AG09309 (cell line): Measurements from ENCODE around the gene LRRC8E.
A peak's percentile ranks its signal among the peaks of the same experiment; 100 is the strongest.

Experiments used
- DNase-seq: peaks from one replicate; pipeline ENCODE4 v3.0.0-alpha.2; 2010; ENCODE audit warnings: low read depth
- H3K4me3 ChIP-seq: 2 replicates; pipeline ENCODE4 v1.5.1; 2011; ENCODE audit warnings: mild to moderate bottlenecking, low read depth, low read length, moderate library complexity; ENCODE audit not compliant: control insufficient read depth
- CTCF ChIP-seq: IDR thresholded peaks from 2 replicates; pipeline ENCODE4 v1.5.1; 2011; ENCODE audit warnings: mild to moderate bottlenecking, low read depth, low read length, inconsistent platforms; ENCODE audit not compliant: insufficient read depth, control insufficient read depth; ENCODE audit errors: missing control alignments

Gene LRRC8E

DNA sequence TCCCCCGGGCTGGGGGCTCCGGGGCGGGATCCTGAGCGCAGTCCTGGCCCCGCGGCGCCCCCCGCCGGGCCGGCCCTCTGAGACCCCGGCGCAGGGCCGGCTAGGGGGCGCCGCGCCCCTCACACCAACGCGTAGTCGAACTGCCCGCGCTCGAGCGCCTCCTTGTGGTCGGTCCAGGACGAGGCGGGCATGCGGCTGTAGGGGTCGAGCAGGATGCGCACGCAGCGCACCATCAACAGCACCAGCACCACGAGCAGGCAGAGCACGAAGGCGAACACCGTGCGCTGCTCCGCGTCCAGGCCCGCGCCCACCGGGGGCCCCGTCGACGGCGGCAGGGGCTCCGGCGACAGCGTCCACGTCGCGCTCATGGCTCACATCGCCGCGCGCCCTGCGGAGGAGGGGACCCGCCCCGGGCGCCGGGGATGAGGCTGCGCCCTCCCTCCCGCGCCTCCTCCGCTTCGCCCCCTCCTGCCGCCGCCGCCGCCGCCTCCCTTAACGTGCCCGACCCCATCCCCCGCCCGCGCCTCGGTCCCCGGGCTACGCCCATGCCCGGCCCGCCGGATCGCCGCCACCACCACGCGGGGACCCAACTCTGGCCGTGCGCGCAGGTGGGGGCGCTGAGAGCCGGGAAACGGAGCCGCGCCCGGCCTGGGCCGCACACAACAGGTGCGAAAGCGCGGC lies 37.0 kb downstream of the LRRC8E start:
- H3K4me3 ChIP-seq = peak overlapping the region; percentile 11
- TF ChIP-seq CTCF = peak; percentile 74
- DNase-seq = no peak

DNA sequence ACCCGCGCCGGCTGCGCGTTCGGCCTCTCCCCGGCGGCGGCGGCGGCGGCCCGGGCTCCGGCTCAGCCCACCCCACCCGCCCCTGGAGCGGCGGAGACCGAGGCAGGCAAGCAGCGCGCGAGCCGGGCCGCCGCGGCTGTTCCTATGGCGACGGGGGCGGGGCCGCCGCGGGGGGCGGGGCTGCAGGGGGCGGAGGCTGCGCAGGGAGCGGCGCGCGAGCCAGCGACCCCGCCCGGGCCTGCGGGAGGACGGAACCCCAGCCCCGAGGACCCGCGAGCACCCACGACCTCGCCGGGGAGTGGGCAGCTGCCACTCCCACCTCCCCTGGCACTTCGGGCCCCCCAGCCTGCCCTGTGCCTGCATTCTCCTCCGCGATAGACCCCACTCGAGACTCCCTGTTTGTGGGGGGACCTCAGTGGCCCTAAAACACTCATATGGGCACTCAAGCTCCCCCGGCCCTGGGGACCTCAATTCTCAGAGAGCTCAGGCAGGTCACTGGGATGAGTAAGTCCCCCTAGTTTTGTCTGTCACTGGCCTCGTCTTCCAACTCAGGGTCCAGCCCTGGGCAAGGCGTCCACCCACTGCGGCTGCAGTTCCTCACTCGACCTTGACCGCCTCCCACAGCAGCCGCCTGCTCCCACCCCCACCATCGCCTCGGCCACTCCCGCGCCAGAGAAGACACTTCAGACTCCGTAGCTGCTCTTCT lies 37.9 kb downstream of the LRRC8E start, which contains the start of gene CTXN1:
TSS of gene CTXN1 (minus strand) at position 115 of the 706 bp plus-strand sequence. CDS start 597 bp downstream, outside the sequence.
- TF ChIP-seq CTCF = no peak
- DNase-seq = no peak
- peak within 1 kb of the TSS; percentile 48 for H3K4me3 ChIP-seq

- TF ChIP-seq CTCF = no peak
- no peak for DNase-seq
- H3K4me3 ChIP-seq = no peak overlapping the region
Measured at GRCh38 chr19:7926727-7927604, 38.7 kb downstream of the LRRC8E start.

GRCh38 chr19:7927605-7928333 lies 39.5 kb downstream of the LRRC8E start:
- no peak overlapping the region for H3K4me3 ChIP-seq
- TF ChIP-seq CTCF = no peak
- no peak for DNase-seq

GRCh38 chr19:7928334-7928706 lies 40.0 kb downstream of the LRRC8E start:
- DNase-seq = no peak
- H3K4me3 ChIP-seq = no peak overlapping the region
- no peak for TF ChIP-seq CTCF
